Heart right ventricle (tissue), 16 donors: Measurements from ENCODE around the gene HECTD2. TPM values are rescaled to one million over a fixed set of nuclear protein-coding genes. Genes with fewer than 3 reads are reported as not detected.
A peak's percentile ranks its signal among the peaks of the same experiment; 100 is the strongest.
"Not testable (repeated sequence)": the region's sequence is repeated elsewhere in the genome, so short reads cannot be mapped to it uniquely, and the experiment has no call there.

Experiments
- ATAC-seq, 8 donors: fragments of 200-7000 bp; cut with Tn5 transposase; one replicate each; pipeline ENCODE4 v1.9.1; 2020; ENCODE audit warnings: mild to moderate bottlenecking in 8 of 8, moderate library complexity in 8 of 8, moderate number of reproducible peaks in 1 of 8
- DNase-seq, 2 donors: peaks; one replicate each; pipeline ENCODE4 v3.0.0-alpha.2; 2020
- H3K27ac ChIP-seq, 10 donors: fragments of 200-600 bp; sonication (generic) in 2 of 10; one replicate each; pipeline versions ENCODE4 v1.5.0 to v1.8.0; 2020 to 2022; ENCODE audit warnings: mild to moderate bottlenecking in 3 of 10
- H3K27me3 ChIP-seq, 7 donors: fragments of 200-600 bp; one replicate each; pipeline ENCODE4 v1.8.0; 2021 to 2022; ENCODE audit warnings: mild to moderate bottlenecking in 2 of 7
- H3K36me3 ChIP-seq, 9 donors: fragments of 200-600 bp; sonication (generic) in 1 of 9; one replicate each; pipeline versions ENCODE4 v1.5.0 to v1.8.0; 2020 to 2022; ENCODE audit warnings: mild to moderate bottlenecking in 2 of 9
- H3K4me1 ChIP-seq, 9 donors: fragments of 200-600 bp; sonication (generic) in 1 of 9; one replicate each; pipeline versions ENCODE4 v1.5.0 to v1.8.0; 2020 to 2022; ENCODE audit warnings: mild to moderate bottlenecking in 4 of 9
- H3K4me3 ChIP-seq, 10 donors: fragments of 200-600 bp; sonication (generic) in 2 of 10; one replicate each; pipeline versions ENCODE4 v1.5.0 to v1.8.0; 2020 to 2022; ENCODE audit warnings: mild to moderate bottlenecking in 7 of 10, moderate library complexity in 2 of 10
- H3K9me3 ChIP-seq, 11 donors: fragments of 200-600 bp in 10 of 11; sonication (generic) in 2 of 11; one replicate each; pipeline versions ENCODE4 v1.5.0 to v1.8.0; 2013 to 2022; ENCODE audit warnings: mild to moderate bottlenecking in 2 of 11, control low read depth in 1 of 11, moderate library complexity in 1 of 11
- WGBS, 2 donors: extraction: QIAGEN DNeasy Blood & Tissue Kit; methylation state at CpG; one replicate each; pipeline ENCODE4 v1.1.7; 2013; ENCODE audit warnings: inconsistent platforms in 1 of 2; 5-methylcytosine and 5-hydroxymethylcytosine counted together
- intact Hi-C, 10 donors: fragments of 100-400 bp; cut with DNase I; formaldehyde crosslinking; loops; one replicate each; pipeline versions ENCODE4 v1.11.1 to v1.14.2; 2022
- polyA plus RNA-seq, 2 donors: library from polyadenylated mRNA; stranded (reverse); fragments of 200-250 nt; gene quantifications; one replicate each; pipeline ENCODE4 v1.2.3, GENCODE V29; 2013
- total RNA-seq, 10 donors: library from RNA; stranded (reverse); fragmentation: NEBNext Ultra II Directional in 3 of 10; extraction: Animal tissue kit (Norgen Biotek cat#: 25700) in 3 of 10; gene quantifications; one replicate each; pipeline versions ENCODE4 v1.2.1 to v1.2.4, GENCODE V29; 2021 to 2023
- TF ChIP-seq, protein P1 (sequence below), 9 donors: fragments of 200-600 bp; sonication (generic) in 2 of 9; IDR thresholded peaks; one replicate each; pipeline versions ENCODE4 v1.5.0 to v1.8.0; 2021 to 2022; ENCODE audit warnings: antibody characterized with exemption in 9 of 9, mild to moderate bottlenecking in 5 of 9, moderate library complexity in 1 of 9
- donor health status: Arrhythmogenic right ventricular cardiomyopathy.
- donor health status: ischemic (EF 13 %, LVEDD 7.1; RV severe dilation, severe dysfunction).
- donor health status: healthy with polysubstance abuse.
- donor health status: DM: no; HTN: yes; CAD: no.
- donor health status: DM: no; HTN: no; CAD: no.
- donor health status: ischemic (EF 25% LVEDD 6.9; RV normal size, moderate dysfunction).
- donor health status: ischemic (EF 25% LVEDD 5.7; RV mildly dilated, moderate dysfunction).
- donor health status: healthy.
- donor health status: DM: yes; HTN: yes; CAD: no.
- donor health status: Ischemic cardiomyopathy.
- donor health status: ischemic (EF 35%, LVEDD 5.7; RV mildly dilated, moderate dysfunction).
- donor health status: nonischemic (EF 11% LVEDD 7.7; RV severe dilation, severe dysfunction).
- donor health status: DM: yes; HTN: yes; CAD: no.
- donor health status: PGD.
- donor health status: ischemic (EF 29% LVEDD 5.4; RV normal size, mild dysfunction).
- donor health status: nonischemic (EF 23%, LVEDD 6.1; RV moderate dilation, normal function).

HECTD2 gene
- total and polyA plus RNA-seq, 12 donors = 2.2 to 6.9 (median 5.2) TPM

DNA sequence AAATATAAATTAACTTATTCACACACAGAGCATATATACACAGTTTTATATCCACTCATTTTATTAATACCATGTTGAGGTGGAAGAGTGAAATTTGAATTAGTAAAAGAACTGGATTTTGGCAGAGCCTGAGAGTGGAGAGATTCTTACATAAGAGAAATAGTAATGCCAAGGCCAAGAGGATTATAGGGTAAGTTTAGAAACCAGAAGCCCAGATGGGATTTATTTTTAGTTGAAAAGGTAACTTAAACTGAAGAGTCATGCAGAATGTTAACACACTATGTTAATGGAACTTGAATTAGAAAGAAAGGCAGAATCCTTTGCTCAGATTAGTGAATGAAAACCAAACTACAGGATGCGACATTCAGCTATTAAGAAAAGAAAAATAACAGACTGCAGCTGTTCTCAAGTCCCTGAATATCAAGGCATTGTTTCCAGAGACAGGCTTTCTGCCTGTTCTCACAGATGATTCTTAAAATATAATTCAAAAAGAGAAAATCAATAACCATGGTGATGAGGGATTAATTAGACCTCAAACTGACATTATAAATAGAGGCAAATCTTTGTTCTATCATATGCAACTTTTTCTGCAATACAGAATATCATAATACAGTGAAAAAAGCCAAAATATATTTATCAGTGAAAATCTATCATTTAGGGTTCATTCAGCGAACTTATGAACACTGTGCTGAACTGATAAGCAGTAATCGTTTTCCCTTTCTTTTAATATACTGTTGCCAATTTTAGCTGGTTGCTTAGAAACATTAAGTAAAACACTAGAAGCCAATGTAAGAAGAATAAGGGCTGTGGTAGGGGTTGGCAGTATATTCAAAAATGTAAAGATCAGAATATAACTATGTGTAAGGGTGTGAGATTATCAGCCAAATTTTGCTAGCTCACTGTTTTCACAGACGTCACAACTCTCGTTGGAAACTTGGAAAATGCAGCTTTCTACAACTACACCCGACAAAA, 34.4 kb downstream of the HECTD2 start:
- ATAC-seq (peak in 2 of 8 donors; percentile 9 to 20), DNase-seq (no peak)
- Histone ChIP-seq H3K4me1 (peaks cover 0 to 21% (median 13%) of the 10 kb centered on the region in 9 donors), H3K9me3 (peaks cover 0 to 9% (median 0%) of the 10 kb centered on the region in 11 donors), H3K36me3 (peaks cover 0 to 4% (median 0%) of the 10 kb centered on the region in 9 donors), H3K4me3 (no peak overlapping the region), H3K27ac (peak overlapping the region in 1 of 10 donors; percentile 12), H3K27me3 (no peaks in the 10 kb centered on the region)
- 32 to 41% methylated on average over 6 of the region's 6 CpGs for WGBS, 2 donors
- intact Hi-C loops = no loop called here
- TF ChIP-seq, protein P1, sequence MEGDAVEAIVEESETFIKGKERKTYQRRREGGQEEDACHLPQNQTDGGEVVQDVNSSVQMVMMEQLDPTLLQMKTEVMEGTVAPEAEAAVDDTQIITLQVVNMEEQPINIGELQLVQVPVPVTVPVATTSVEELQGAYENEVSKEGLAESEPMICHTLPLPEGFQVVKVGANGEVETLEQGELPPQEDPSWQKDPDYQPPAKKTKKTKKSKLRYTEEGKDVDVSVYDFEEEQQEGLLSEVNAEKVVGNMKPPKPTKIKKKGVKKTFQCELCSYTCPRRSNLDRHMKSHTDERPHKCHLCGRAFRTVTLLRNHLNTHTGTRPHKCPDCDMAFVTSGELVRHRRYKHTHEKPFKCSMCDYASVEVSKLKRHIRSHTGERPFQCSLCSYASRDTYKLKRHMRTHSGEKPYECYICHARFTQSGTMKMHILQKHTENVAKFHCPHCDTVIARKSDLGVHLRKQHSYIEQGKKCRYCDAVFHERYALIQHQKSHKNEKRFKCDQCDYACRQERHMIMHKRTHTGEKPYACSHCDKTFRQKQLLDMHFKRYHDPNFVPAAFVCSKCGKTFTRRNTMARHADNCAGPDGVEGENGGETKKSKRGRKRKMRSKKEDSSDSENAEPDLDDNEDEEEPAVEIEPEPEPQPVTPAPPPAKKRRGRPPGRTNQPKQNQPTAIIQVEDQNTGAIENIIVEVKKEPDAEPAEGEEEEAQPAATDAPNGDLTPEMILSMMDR (IDR thresholded peaks at IDR 0.05) = no peak

DNA sequence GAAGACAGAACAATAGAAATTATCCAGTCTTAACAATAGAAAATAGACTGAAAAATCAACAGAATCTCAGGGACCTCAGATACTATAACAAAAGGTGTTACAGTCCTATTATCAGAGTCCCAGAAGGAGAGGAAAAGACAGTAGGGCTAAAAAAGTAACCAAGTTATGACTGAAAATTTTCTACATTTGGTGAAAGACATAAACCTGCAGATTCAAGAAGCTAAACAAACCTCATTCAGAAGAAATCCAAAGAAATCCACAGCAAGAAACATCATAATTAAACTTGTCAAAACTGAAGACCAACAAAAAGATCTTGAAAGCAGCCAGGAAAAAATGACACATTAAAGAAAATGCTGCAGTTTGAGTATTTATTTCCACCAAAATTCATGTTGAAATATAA, 41.9 kb downstream of the HECTD2 start:
- no peaks in the 10 kb centered on the region for H3K4me1 ChIP-seq
- H3K9me3 ChIP-seq = peaks cover 0 to 64% (median 30%) of the 10 kb centered on the region in 11 donors
- H3K27me3 ChIP-seq = no peaks in the 10 kb centered on the region
- ATAC-seq = no peak
- no peak for DNase-seq
- H3K27ac ChIP-seq = no peak overlapping the region
- H3K36me3 ChIP-seq = no peaks in the 10 kb centered on the region
- intact Hi-C loops = no loop called here
- no peak overlapping the region for H3K4me3 ChIP-seq
- TF ChIP-seq, protein P1 (IDR thresholded peaks at IDR 0.05) = no peak

DNA sequence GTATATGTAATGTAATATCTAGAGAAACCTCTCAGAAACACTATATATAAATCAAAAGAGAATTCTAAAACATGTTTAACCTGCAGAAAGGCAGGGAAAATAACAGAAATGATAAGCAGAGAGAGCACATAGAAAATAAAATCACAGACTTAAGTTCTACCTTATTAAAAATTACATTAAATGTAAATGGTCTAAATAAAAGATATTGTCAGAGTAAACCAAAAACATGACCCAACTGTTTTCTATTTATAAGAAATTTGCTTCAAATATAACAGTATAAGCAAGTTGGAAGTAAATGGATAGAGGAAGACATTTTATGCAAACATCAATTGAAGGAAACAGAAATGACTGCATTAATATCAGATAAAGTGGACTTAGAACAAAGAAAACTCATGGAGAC, 43.4 kb downstream of the HECTD2 start:
- Histone ChIP-seq H3K27me3 (no peaks in the 10 kb centered on the region), H3K4me1 (no peaks in the 10 kb centered on the region), H3K9me3 (peaks cover 0 to 64% (median 30%) of the 10 kb centered on the region in 11 donors), H3K4me3 (no peak overlapping the region), H3K27ac (no peak overlapping the region), H3K36me3 (no peaks in the 10 kb centered on the region)
- intact Hi-C loops = no loop called here
- TF ChIP-seq, protein P1 (IDR thresholded peaks at IDR 0.05) = no peak
- ATAC-seq (no peak), DNase-seq (no peak)

DNA sequence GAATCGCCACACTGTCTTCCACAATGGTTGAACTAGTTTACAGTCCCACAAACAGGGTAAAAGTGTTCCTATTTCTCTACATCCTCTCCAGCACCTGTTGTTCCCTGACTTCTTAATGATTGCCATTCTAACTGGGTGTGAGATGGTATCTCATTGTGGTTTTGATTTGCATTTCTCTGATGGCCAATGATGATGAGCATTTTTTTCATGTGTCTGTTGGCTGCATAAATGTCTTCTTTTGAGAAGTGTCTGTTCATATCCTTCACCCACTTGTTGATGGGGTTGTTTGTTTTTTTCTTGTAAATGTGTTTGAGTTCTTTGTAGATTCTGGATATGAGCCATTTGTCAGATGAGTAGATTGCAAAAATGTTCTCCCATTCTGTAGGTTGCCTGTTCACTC, 45.0 kb downstream of the HECTD2 start:
- H3K36me3 ChIP-seq, ATAC-seq, H3K4me1 ChIP-seq, H3K4me3 ChIP-seq, intact Hi-C loops, DNase-seq, H3K27me3 ChIP-seq, H3K27ac ChIP-seq: not testable (repeated sequence)
- peaks cover 0 to 52% (median 30%) of the 10 kb centered on the region in 11 donors for H3K9me3 ChIP-seq
- 96 to 97% methylated on average over 1 of the region's 1 CpG for WGBS, 2 donors

DNA sequence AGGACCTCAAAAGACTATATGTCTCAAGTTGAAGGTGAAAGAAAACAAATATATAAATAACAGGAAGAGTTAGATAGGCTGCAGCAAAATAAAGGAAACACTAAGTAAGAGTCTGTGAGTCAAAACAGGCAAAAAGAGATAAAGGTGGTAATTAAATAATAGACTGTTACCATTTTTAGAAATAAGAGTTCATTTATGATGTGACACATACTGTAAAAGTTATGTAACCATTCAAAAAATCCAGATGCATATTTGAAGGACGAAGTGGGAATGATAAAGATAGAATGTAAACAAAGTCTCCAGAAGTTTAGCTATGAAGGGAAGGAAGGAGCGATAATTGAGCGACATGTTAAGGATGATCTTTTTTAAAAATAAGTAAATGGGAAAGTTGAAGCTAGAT, 50.5 kb downstream of the HECTD2 start:
- no peak for ATAC-seq
- TF ChIP-seq, protein P1 (IDR thresholded peaks at IDR 0.05) = no peak
- 81 to 87% methylated on average over 3 of the region's 3 CpGs for WGBS, 2 donors
- DNase-seq = no peak
- peaks cover 0 to 56% (median 21%) of the 10 kb centered on the region in 9 donors for H3K36me3 ChIP-seq
- no peaks in the 10 kb centered on the region for H3K27me3 ChIP-seq
- H3K9me3 ChIP-seq = peaks cover 0 to 8% (median 0%) of the 10 kb centered on the region in 11 donors
- intact Hi-C loops = loop anchor here in 1 of 10 donors (10.0 kb wide), 1 partner anchor 1204 kb away; no protein-coding TSS in a partner anchor
- H3K4me1 ChIP-seq = no peaks in the 10 kb centered on the region
- no peak overlapping the region for H3K4me3 ChIP-seq
- H3K27ac ChIP-seq = no peak overlapping the region
